ENCODE results near the gene GDAP1L1.
"Not testable (repeated sequence)": the region's sequence is repeated elsewhere in the genome, so short reads cannot be mapped to it uniquely, and the experiment has no call there.

Gene GDAP1L1

DNA sequence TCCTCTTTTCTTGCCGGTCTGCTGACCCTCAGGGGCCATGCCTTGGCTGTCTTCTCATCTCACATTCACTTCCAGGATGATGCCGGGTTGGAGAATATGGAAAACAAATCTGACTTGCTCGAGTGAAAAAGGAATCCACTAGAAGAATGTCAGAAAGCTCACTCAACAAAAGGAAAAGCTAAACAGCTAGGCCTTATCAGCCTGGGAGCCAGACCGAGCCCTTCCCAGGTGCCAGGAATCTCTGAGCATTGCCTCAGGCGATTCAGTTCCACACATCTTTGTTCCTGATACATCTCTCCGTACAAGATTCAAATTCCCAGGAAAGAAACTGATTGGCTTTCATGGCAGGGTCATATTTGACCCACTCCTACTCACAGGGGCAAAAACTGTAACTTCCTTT lies 27.3 kb upstream of the GDAP1L1 start:
- DNase-seq (ENCODE audit: low spot score): no peak

DNA sequence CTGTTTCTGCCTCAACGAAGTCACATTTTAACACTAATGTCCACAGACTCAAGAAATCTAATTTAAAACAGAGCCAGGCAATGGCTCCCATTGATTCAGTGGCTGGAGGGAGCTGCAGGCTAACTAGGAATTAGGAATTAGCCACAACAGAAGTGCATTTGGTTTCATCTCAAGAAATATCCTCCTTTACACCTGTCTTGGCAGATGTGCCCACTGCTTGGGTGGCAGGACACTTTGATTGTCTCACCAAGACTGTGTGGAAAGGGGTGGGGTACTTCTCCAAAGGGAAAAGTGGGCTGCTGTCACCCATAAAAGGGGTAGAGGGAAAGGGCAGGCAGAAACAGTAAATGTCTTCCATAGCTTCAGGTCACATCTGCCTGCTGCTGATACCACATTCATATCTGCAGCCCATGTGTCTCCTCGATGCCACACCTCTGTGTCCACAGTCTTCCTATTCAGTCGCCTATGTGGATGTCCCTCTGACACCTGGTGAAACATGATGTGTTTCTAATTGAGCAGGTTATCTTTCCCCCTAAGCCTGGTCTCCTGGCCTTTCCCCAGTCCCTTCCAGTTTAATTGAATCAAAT lies 25.6 kb upstream of the GDAP1L1 start:
- DNase-seq (ENCODE audit: low spot score): no peak

DNA sequence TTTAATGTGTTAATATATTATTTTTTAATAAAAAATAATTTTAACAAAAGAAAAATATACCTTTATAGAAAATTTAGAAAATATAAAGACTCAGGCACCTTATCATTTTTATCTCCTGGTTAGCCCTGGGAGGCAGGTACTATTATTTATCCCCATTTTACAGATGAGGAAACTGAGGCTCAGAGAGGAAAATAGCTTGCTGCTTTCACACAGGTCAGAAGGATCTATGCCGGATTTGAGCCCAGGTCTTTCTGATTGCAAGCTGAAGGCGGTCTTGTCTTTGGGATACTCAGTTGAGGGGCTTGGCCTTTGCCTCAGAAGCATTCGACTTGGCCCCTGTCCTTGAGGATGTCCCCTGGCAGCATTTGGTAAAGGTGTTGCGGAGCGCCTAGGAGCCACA lies 25.1 kb upstream of the GDAP1L1 start:
- DNase-seq (ENCODE audit: low spot score): no peak

DNA sequence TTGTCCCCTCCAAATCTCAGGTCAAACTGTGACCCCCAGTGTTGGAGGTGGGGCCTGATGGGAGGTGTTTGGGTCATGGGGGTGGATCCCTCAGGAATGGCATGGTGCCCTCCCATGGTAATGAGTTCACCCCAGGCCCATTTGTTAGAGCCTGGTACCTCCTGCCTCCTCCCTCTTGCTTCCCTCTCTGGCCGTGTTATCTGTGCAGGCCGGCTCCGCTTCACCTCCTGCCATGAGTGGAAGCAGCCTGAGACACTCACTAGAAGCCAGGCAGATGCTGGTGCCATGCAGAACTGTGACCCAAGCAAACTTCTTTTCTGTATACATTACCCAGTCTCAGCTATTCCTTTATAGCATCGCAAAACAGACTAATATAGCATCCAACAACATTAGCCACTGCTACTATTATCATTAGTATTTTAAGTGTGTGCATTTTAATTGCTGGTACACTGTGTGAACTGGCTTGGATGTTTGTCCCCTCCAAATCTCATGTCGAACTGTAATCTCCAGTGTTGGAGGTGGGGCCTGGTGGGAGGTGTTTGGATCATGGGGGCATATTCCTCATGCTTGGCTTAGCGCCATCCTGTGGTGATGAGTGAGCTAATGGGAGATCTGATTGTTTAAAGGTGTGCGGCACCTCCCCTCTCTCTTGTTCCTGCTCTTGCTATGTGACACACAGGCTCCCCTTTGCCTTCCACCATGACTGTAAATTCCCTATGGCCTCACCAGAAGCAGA lies 24.3 kb upstream of the GDAP1L1 start:
- DNase-seq (ENCODE audit: low spot score): peak; percentile 29

DNA sequence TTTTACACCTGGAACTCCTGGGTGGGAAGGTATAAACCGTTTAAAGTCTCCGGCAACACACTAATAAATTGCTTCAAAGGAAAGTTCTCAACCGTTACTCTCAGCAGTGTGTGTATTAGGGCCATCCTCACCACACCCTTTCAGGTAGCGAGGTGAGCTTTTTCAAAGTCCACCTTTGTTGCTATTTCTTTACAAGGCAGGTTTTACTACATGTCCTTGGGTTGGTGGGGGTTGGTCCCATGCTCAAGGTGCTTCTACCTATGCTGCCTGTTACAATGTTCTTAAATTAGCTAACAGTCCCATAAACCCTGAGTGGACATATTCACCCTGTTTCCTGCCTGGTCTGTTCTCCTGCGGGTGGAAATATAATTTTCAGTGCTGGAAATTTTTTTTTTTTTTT lies 23.4 kb upstream of the GDAP1L1 start:
- DNase-seq (ENCODE audit: low spot score): no peak

DNA sequence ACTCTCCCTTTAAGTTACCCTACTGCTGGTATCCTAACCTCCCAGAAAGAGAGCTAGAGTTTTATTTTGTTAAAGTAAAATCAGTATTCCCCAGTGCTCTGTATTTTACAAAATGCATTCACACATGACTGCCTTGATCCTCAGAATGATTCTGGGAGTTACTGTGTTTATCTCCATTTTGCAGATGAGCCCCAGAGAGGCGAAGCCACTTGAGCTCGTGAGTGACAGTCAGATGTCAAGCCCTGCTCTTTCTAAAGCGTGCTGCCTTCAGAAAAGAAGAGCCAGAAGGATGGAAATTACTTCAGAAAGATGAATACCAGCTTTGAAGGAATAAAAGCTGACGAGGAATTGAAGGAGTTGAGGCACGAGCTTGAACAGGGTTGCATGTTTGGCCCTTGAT lies 22.5 kb upstream of the GDAP1L1 start:
- DNase-seq (ENCODE audit: low spot score): no peak

DNA sequence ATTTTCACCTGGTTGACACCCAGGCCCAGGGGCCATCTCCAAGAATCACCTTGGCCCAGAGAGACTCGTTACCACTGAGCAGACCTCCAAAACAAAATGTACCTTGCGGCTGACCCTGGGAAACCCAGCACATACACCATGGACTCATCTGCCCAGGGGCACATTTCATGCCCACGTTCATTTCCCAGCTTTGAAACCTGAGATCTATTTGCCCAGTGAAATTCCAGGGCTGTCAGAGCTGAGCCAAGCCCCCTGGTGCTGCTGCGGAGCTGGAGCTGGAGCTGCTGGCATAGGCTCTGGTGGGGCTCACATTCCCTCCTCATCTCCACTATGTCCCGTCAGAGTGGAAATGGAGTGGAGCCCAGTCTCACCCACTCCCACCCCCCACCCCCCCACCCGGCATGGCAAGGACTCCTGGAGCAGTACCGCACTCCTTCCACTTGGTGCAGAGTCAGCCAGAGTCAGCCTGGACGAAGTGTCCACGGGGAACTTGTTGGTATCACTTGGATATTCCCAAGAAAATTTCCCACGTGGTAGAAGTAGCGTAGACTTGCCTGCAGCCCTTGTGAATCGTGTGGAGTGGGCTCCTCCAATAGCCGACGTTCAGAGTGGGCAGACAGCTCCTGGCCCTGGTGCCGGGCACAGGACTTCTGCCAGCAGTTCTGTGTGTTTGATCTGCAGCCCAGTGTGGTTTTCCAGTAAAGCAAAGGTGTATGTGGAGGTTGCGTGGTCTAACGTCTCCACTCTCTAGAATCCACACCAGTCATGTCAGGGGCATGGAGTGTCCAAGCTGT lies 18.4 kb upstream of the GDAP1L1 start:
- no peak for DNase-seq (ENCODE audit: low spot score)

DNA sequence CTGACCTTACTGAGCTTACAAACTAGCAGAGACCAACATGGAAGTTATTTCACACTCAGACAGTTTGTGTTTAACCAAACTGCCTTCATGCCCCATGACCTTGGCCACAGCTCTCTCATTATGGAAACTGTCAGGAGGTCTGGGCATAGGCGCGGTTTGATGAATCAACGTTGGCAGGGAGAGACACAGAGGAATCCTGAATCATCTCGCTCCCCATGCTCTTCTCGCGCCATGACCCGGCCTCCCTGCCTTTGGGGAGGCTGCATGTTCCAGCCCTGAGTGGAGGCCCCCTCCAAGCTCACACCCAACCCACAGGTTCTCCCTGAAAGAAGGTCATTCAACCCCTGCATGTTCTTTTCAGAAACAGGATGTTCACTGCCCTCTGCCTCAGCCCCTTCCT lies 15.9 kb upstream of the GDAP1L1 start:
- DNase-seq (ENCODE audit: low spot score): no peak

DNA sequence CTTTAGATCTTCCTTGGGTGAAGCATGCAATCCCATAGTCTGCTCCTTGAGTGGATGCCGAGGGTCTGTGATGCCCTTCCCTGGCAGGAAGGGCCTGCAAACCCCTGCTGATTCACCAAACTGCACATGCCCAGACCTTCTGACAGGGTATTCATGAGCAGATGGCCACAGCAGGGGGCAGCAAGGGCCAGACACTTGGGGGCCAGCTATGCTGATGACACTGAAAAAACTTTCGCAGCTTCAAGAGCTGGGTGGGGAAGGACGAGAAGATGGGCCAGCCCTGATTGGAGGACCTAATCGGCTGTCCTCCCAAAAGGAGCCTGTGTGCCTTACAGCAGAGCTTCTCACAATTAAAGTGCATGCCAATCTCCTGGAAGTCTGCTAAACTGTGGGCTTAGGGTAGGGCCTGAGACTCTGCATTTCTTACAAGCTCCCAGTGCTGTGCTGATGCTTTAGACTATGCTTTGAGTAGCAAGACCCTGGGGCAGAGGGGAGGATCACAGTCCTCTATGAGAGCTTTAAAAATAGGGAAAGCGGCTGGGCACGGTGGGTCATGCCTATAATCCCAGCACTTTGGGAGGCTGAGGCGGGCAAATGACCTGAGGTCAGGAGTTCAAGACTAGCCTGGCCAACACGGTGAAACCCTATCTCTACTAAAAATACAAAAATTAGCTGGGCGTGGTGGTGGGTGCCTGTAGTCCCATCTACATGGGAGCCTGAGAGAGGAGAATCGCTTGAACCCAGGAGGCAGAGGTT lies 15.2 kb upstream of the GDAP1L1 start:
- peak; percentile 44 for DNase-seq (ENCODE audit: low spot score)

DNA sequence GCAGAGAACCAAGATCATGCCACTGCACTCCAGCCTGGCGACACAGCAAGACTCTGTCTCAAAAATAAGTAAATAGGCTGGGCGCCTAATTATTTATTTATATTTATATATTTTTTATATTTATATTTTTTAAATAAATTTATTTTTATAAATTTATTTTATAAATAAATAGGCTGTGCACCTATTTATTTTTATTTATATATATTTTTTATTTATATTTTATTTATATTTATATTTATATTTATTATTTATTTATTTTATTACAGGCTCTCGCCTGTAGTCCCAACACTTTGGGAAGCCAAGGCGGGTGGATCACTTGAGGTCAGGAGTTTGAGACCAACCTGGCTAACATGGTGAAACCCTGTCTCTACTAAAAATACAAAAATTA lies 14.6 kb upstream of the GDAP1L1 start:
- DNase-seq (ENCODE audit: low spot score): not testable (repeated sequence)

DNA sequence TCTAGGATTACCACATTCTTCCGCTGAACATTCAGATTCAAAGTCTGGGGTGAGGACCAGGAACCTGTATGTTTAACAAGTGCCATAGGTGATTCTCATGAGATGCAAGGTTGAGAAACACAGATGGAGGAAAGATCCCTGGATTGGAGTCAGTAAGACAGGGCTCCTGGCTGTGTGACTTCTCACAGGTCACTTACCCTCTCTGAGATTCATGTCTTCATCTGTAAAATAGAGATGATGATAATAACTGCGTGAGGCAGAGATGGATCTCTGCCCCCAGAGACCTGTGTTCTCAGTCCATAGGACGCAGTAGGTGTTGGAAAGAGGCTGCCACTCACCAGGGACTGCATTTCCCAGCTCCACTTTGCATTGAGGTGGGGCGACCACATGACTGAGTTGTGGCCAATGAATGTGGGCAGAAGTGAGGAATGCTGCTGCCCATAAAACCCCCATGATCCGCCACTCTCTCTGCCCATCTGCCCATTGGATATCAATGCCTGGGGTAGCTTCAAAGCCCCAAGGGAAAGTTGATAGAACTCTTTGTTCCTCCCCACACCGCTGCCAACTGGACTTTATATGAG lies 13.6 kb upstream of the GDAP1L1 start:
- no peak for DNase-seq (ENCODE audit: low spot score)

DNA sequence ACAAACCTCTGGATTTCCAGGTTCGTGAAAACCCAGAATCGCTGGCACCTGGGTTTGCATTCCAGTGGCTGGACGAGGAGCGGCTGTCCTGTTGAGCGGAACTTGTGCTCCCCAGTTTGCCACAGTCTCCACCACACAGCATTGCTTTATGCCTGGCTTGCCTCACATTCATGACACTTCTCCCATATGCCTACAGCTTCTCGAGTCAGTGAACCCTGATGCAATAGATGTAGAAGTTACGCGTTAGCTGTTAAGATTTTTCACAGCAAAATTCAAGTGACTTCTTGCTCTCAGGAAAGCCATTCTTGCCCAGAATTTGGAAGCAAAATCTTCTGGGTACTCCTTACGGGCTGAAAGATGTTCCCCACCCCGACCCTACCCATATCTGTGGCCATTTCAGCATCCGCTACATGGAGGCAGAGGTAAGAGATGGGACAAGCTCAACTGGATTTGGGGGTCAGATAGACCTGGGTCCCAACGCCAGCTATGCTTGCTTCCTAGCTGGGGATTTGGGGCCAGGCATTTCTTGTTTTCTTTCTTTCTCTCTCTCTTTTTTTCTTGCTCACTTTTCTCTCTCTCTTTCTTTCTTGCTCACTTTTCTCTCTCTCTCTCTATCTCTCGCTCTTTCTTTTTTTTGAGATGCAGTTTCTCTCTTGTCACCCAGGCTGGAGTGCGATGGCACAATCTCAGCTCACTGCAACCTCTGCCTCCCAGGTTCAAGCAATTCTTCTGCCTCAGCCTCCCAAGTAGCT lies 12.4 kb upstream of the GDAP1L1 start:
- no peak for DNase-seq (ENCODE audit: low spot score)

DNA sequence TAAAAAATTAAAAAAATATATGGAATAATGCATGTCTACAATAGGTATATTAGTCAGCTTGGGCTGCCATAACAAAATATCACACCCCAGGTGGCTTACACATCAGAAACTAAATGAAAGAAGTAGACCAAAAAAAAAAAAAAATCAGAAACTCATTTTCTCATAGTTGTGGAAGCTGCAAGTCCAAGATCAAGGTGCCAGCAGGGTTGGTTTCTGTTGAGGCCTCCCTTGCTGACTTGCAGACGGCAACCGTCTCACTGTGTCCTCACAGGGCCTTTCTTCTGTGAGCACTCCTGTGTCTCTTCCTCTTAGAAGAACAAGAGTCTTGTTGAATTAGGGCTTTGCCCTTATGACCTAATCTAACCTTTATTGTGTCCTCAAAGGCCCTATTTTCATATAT lies 11.4 kb upstream of the GDAP1L1 start:
- DNase-seq (ENCODE audit: low spot score): no peak

DNA sequence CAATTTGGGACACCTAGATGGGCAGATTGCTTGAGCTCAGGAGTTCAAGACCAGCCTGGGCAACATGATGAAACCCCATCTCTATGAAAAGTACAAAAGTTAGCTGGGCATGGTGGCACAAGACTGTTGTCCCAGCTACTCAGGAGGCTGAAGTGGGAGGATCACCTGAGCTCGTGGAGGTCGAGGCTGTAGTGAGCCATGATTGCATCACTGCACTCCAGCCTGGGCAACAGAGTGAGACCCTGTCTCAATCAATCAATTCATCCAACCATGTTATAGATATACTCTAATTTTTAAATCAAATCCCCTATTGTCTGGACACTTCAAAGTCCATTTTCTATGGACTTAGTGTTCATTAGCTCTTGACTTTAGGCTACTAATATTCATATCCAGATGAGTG lies 10.3 kb upstream of the GDAP1L1 start:
- DNase-seq (ENCODE audit: low spot score): not testable (repeated sequence)

DNA sequence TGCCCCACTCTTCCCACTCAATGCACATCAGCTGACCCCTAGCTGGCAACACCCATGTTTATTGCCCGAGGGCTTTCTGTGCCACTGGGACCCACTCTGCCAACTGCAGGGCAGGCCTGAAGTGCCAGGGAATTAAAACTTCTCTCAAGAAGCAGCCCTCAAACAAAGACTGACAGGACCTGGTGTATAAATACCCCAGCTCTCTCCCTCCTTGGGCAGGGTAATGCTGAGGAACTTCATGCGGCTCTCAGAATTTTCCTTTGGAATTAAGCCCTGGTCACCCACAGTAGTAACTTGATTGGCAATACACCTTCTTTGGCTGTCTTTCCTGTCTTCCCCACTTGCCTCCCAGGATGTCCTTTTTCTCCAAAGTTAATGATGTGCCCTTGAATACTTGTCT lies 5.3 kb upstream of the GDAP1L1 start:
- no peak for DNase-seq (ENCODE audit: low spot score)

DNA sequence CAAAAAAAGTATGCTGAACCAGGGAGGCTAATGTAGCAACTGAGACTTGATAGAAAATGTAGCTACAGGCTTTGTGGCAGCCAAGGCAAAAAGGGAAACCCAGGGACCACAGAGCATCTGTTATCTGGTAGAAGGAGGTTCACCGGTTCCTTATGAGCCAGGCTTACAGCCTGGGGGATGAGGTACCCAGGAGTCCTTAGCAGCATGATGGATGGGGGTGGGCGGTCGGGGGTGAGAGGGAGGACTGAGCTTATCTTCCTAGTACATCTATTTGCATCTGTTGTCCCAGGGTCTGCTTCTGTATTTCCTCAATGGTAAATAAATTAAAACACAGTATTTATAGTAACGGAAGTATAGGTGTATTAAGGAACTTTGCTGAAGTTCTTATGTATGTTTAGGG lies 1.1 kb upstream of the GDAP1L1 start:
- no peak for DNase-seq (ENCODE audit: low spot score)

DNA sequence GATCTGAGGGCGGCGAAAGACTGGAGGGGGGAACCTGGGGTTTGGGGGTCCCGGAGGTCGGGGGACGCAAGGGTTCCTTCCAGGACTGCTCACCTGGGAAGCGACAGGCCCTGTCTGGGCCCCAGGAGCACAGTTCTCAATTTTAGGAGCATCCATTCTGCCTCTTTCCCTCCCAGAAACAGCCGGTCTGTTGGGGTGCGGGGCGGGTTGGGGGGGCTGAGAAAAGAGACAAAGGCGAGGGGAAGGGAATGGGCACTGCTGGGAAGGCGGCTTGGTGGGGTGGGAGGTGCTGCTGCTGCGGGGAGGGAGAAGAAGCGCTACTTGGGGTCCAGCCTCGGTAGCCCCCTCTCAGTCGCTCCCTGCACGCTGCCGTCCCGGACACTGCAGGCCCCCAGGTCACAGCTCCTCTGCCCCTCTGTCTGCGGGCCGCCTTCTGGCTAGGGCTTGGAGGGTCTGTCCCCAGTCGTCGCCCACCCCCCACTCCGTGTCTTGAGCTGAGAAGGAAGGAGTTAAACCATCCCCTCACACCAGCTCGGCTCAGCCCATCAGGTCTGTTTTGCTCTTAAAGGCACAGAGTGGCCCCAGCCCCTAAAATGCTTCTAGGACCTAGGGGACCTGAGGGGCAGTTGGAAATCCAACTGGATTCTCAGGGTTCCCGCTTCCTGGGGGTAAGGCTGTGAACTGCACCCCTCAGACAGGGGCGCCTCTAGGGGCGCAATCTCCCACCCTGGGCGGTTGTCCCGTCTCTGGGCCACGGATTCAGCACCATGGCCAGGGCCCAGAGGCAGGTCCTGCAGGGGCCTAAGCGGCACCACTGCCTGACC lies 690 bp downstream of the GDAP1L1 start:
- peak; percentile 94 for DNase-seq (ENCODE audit: low spot score)

DNA sequence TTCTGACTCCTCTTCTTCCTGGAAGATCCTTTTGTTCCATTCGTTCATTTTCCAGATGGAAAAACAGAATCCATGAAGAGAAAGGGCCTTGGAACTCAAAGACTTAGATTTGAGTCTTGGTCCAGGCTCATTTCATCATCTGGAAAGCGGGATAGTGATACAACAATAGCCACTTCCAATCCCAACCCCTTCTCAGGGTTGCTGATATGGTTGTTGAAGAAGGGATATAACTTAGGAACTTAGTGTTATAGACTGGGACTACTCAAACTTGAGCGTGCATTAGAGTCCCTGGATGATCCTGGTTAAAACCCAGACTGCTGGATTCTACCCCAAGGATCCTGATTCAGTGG lies 1.3 kb downstream of the GDAP1L1 start:
- no peak for DNase-seq (ENCODE audit: low spot score)

DNA sequence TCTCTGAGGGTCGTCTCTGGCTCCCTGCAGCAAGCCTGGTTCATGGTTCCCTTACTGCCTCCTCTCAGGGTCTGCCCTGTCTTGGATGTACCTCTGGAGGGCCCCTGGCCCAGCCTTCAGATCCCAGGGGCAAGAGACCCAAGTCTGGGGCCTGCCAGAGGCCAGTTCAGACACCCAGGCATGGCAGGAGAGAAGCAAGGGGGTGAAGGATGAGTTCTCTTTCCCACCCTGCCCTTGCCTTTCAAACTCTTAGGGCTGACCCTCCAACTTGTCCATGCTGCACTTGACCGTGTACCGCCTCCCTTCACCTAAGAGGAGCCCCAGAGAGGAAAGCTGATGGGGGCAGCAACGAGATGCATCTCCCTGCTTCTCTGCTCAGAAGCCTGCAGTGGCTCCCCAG lies 4.2 kb downstream of the GDAP1L1 start:
- no peak for DNase-seq (ENCODE audit: low spot score)

DNA sequence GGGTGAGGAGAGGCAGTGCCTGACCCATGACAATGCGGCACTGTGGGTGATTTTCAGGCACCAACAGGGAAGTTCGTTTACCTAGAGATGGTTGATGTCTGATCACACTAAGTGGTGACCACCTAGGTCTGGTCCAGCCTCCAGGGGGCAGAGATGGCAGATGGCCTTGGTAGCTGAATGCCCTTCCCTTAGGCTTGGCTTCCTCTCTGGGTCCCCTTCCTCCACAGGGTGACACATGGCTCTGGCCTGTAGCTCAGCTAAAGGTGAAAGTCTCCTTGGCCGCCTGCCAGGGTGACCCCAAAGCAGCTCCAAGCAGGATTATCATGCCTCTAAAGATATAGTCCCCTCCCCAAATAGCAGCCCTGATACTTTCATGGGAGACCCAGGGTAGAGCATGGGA lies 6.4 kb downstream of the GDAP1L1 start:
- peak; percentile 36 for DNase-seq (ENCODE audit: low spot score)

DNA sequence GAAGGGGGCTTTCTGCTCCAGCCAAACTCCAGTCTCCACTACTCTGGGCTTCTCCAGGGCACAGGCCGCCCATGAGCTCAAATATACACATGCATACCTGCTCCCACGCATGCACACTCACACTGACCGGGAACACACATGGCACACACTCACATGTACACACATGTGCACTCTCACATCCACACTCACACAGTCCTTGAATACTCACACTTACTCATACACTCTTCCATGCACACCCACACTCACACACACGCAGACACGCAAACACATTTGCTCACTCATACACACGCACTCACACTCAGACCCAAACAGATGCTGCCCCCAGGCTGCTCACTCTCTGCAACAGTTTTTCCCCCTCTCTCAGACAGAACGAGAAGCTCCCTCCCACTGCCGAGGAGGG lies 7.0 kb downstream of the GDAP1L1 start:
- DNase-seq (ENCODE audit: low spot score): no peak
